HepG2 (cell line): Measurements from ENCODE around the gene TTLL8. TPM values are rescaled to one million over a fixed set of nuclear protein-coding genes. Genes with fewer than 3 reads are reported as not detected.

ENCODE experiments used
- ATAC-seq: fragments of 200-7000 bp; cut with Tn5 transposase; 3 replicates; pipeline ENCODE4 v1.9.1; 2020; ENCODE audit warnings: mild to moderate bottlenecking, moderate library complexity
- BruUV-seq: library from RNA; stranded (reverse); fragments of 400-500 nt; replicated peaks from 2 replicates; lab custom pipeline; 2021; lab: Mats Ljungman, UMichigan
- CTCF ChIA-PET: fragments of 300-600 bp; formaldehyde crosslinking; extraction: SDS; loops from one replicate; lab custom pipeline; 2021; ENCODE audit warnings: low total read pairs, inconsistent platforms, low intra/inter-chr PET ratio; lab: Yijun Ruan, JAX
- POLR2A ChIA-PET: fragments of 350-600 bp; sonication (Branson Sonifier 250); formaldehyde crosslinking; loops from one replicate; lab custom pipeline; 2020; ENCODE audit warnings: antibody characterized with exemption, inconsistent platforms; lab: Yijun Ruan, JAX
- DNase-seq: peaks from one replicate; pipeline ENCODE4 v3.0.0-alpha.2; 2015; ENCODE audit warnings: low spot score
- FAIRE-seq: peaks from 3 replicates; lab custom pipeline; 2011; peaks lifted over from hg19 to GRCh38; lab: Jason Lieb, UNC
- H2AFZ ChIP-seq: one replicate; pipeline ENCODE4 v1.6.1; 2011; ENCODE audit warnings: low read length, inconsistent platforms
- H3K27ac ChIP-seq: fragments of 300-600 bp; 3 replicates; pipeline ENCODE4 v1.8.0; 2011; ENCODE audit warnings: mixed run types, mild to moderate bottlenecking, mixed read lengths, low read length, inconsistent platforms; ENCODE audit not compliant: insufficient read depth; ENCODE audit errors: extremely low read length
- H3K27me3 ChIP-seq, 2 experiments: fragments of 200-600 bp in 1 of 2; 2 replicates in 1 of 2; 3 replicates in 1 of 2; pipeline versions ENCODE4 v1.6.0 to v1.8.0; 2011; ENCODE audit warnings: low read length in 2 of 2, mild to moderate bottlenecking in 2 of 2, moderate library complexity in 2 of 2, inconsistent platforms in 1 of 2; ENCODE audit not compliant: insufficient read depth in 2 of 2, control insufficient read depth in 1 of 2
- H3K36me3 ChIP-seq, 2 experiments: fragments of 200-600 bp in 1 of 2; replicated peaks in 1 of 2; 2 replicates in 1 of 2; 3 replicates in 1 of 2; pipeline versions ENCODE4 v1.5.1 to v1.8.0; 2011; ENCODE audit warnings: low read length in 2 of 2, inconsistent platforms in 1 of 2; ENCODE audit not compliant: insufficient read depth in 2 of 2, control insufficient read depth in 1 of 2
- H3K4me1 ChIP-seq: 2 replicates; pipeline ENCODE4 v1.5.1; 2012; ENCODE audit warnings: low read length, inconsistent platforms; ENCODE audit not compliant: insufficient read depth
- H3K4me2 ChIP-seq: 2 replicates; pipeline ENCODE4 v1.6.0; 2011; ENCODE audit warnings: low read depth, low read length, inconsistent platforms
- H3K4me3 ChIP-seq, 3 experiments: fragments of 200-600 bp in 1 of 3; sonication (generic), shearing (Covaris generic) in 1 of 3; replicated peaks in 1 of 3; 2 replicates each; pipeline ENCODE4 v1.5.1; 2011 to 2016; ENCODE audit warnings: low read length in 3 of 3, inconsistent platforms in 2 of 3, low read depth in 2 of 3, mild to moderate bottlenecking in 2 of 3, control low read depth in 1 of 3, mixed read lengths in 1 of 3; ENCODE audit not compliant: insufficient read depth in 1 of 3
- H3K79me2 ChIP-seq: one replicate; pipeline ENCODE4 v1.6.1; 2011; ENCODE audit warnings: low read length, inconsistent platforms; ENCODE audit not compliant: insufficient read depth
- H3K9ac ChIP-seq: 2 replicates; pipeline ENCODE4 v1.6.0; 2011; ENCODE audit warnings: mild to moderate bottlenecking, low read depth, low read length, inconsistent platforms; ENCODE audit not compliant: insufficient read depth
- H3K9me3 ChIP-seq: 2 replicates; pipeline ENCODE4 v1.5.1; 2012; ENCODE audit warnings: mild to moderate bottlenecking, low read length
- H4K20me1 ChIP-seq: 2 replicates; pipeline ENCODE4 v1.6.0; 2011; ENCODE audit warnings: inconsistent platforms, mild to moderate bottlenecking, low read length, moderate library complexity; ENCODE audit not compliant: insufficient read depth
- CEBPB ChIP-seq: IDR thresholded peaks from 2 replicates; pipeline ENCODE4 v1.6.1; 2011; ENCODE audit warnings: low read depth, low read length, improper control_type of control experiment, borderline replicate concordance
- CEBPG ChIP-seq: IDR thresholded peaks from 2 replicates; pipeline ENCODE4 v1.6.1; 2016
- HNF4G ChIP-seq, 2 experiments: sonication (generic) in 1 of 2; formaldehyde crosslinking in 1 of 2; IDR thresholded peaks; 2 replicates each; pipeline versions ENCODE4 v1.4.0 to v1.6.1; 2011 to 2020; ENCODE audit warnings: borderline replicate concordance in 2 of 2, low read depth in 2 of 2, mild to moderate bottlenecking in 2 of 2, low read length in 1 of 2, missing genetic modification reagents in 1 of 2, moderate library complexity in 1 of 2
- SMC3 ChIP-seq: IDR thresholded peaks from 2 replicates; pipeline ENCODE4 v1.6.1; 2011; ENCODE audit warnings: low read length, improper control_type of control experiment
- STAG1 ChIP-seq: sonication (generic); formaldehyde crosslinking; IDR thresholded peaks from 2 replicates; pipeline ENCODE4 v1.4.0; 2020; ENCODE audit warnings: missing genetic modification reagents
- ZNF207 ChIP-seq: fragments of 450-650 bp; IDR thresholded peaks from 2 replicates; pipeline ENCODE4 v1.6.1; 2016; ENCODE audit warnings: antibody characterized with exemption, borderline replicate concordance
- WGBS: methylation state at CpG from one replicate; pipeline ENCODE4 v1.1.6; 2017; ENCODE audit warnings: low lambda C conversion rate; 5-methylcytosine and 5-hydroxymethylcytosine counted together
- in situ Hi-C: cut with HindIII; loops from 2 replicates; pipeline ENCODE4 v1.10.0; 2017; ENCODE audit warnings: low pct_unique_long_range_greater_than_20kb; ENCODE audit not compliant: extremely low pct_ligation_motif_present
- intact Hi-C: fragments of 100-400 bp; cut with micrococcal nuclease; formaldehyde crosslinking; loops from one replicate; pipeline ENCODE4 v1.10.0; 2022; ENCODE audit not compliant: unreplicated experiment
- polyA plus RNA-seq, 8 experiments: library from polyadenylated mRNA; depleted of rRNA in 3 of 8; stranded (reverse) in 7 of 8; unstranded in 1 of 8; fragments of >200 nt; fragmentation: Illumina TruSeq in 4 of 8; extraction: Trizol in 4 of 8; gene quantifications; 2 replicates each; pipeline versions ENCODE4 v1.2.1 to v1.2.3, GENCODE V29; 2011 to 2016; ENCODE audit warnings: low read depth in 4 of 8, missing spikeins in 1 of 8, mixed read lengths in 1 of 8; ENCODE audit not compliant: insufficient read depth in 1 of 8
- total RNA-seq, 5 experiments: library from RNA; depleted of rRNA; stranded (reverse); fragments of >200 nt; fragmentation: Illumina TruSeq; extraction: Trizol; gene quantifications; 2 replicates each; pipeline ENCODE4 v1.2.3, GENCODE V29; 2016; ENCODE audit warnings: low read depth in 1 of 5
- TF ChIP-seq, protein P1 (sequence below): IDR thresholded peaks from 2 replicates; pipeline ENCODE4 v1.6.1; 2012; ENCODE audit warnings: low read depth, low read length, improper control_type of control experiment
- TF ChIP-seq, protein P2 (sequence below): sonication (generic); formaldehyde crosslinking; IDR thresholded peaks from 2 replicates; pipeline ENCODE4 v1.5.0; 2020; ENCODE audit warnings: mild to moderate bottlenecking, missing genetic modification reagents, moderate library complexity
- TF ChIP-seq, protein P3 (sequence below): sonication (generic); formaldehyde crosslinking; IDR thresholded peaks from 2 replicates; pipeline ENCODE4 v1.4.0; 2020; ENCODE audit warnings: missing genetic modification reagents, borderline replicate concordance
- TF ChIP-seq, protein P4 (sequence below): IDR thresholded peaks from 2 replicates; pipeline ENCODE4 v1.6.1; 2018; ENCODE audit warnings: missing genetic modification reagents, mild to moderate bottlenecking, missing compliant biosample characterization

TTLL8 gene
- total and polyA plus RNA-seq, 2 of the 13 experiments (the other 11 are each of a cell fraction or from before 2014, with no cell fraction given), result not detected

DNA sequence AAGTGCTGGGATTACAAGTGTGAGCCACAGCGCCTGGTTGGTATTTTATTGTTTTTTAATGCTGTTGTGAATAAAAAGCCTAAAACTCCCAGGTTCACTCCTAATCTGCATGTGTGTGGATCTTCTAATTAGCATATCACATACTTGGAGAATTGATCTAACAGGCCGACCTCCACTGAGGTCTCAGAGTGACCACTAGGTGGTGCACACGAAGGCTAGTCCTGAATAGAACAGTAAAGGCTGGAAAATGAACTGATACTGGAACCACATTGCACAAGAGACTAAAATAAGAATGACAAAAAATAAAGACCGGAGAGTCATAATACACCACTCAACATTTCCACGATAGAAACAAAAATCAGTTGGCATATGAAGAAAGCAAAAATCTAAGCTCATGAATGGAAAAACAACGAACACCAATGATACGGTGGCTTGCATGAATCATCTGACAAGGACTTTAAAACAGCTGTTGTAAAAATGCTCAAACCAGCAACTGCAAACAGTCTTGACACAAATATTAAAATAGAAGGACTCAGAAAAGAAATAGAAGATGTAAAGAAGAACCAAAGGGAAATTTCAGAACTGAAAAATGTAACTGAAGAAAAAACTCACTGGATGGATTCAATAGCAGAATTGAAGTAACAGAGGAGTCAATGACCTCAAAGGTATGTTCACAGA is 78.4 kb downstream of the TTLL8 start:
- no peak overlapping the region for H3K4me3 ChIP-seq
- FAIRE-seq, result peak; percentile 68
- intact Hi-C loops, result no loop called here
- H3K9ac ChIP-seq, result no peak overlapping the region
- H3K9me3 ChIP-seq, result no peaks in the 10 kb centered on the region
- H2AFZ ChIP-seq, result no peak overlapping the region
- WGBS, result 42% methylated on average over 7 of the region's 7 CpGs
- in situ Hi-C loops, result no loop called here
- no peak overlapping the region for H3K4me2 ChIP-seq
- H3K27me3 ChIP-seq, result no peaks in the 10 kb centered on the region
- ATAC-seq, result peak; percentile 75
- H3K36me3 ChIP-seq, result no peaks in the 10 kb centered on the region
- no peaks in the 10 kb centered on the region for H4K20me1 ChIP-seq
- ChIA-PET POLR2A (interaction anchor here (0.9 kb wide), 2 partner anchors 12 to 21 kb away, joined by 3 read pairs; no protein-coding TSS in a partner anchor), CTCF (interaction anchor here (0.8 to 1.3 kb wide), 2 partner anchors 49 to 50 kb away, joined by 3 to 6 read pairs; no protein-coding TSS in a partner anchor)
- H3K79me2 ChIP-seq, result no peaks in the 10 kb centered on the region
- DNase-seq, result peak; percentile 62
- no TSS peak for BruUV-seq
- no peak overlapping the region for H3K27ac ChIP-seq
- peaks cover 7% of the 10 kb centered on the region for H3K4me1 ChIP-seq
- no peak for TF ChIP-seq HNF4G (IDR thresholded peaks at IDR 0.05; ENCODE audit: borderline replicate concordance, low read depth, low read length)
- TF ChIP-seq HNF4G (CRISPR knock-in tag; IDR thresholded peaks at IDR 0.05; ENCODE audit: borderline replicate concordance, low read depth), result no peak
- TF ChIP-seq ZNF207, result no peak
- TF ChIP-seq, protein P1, sequence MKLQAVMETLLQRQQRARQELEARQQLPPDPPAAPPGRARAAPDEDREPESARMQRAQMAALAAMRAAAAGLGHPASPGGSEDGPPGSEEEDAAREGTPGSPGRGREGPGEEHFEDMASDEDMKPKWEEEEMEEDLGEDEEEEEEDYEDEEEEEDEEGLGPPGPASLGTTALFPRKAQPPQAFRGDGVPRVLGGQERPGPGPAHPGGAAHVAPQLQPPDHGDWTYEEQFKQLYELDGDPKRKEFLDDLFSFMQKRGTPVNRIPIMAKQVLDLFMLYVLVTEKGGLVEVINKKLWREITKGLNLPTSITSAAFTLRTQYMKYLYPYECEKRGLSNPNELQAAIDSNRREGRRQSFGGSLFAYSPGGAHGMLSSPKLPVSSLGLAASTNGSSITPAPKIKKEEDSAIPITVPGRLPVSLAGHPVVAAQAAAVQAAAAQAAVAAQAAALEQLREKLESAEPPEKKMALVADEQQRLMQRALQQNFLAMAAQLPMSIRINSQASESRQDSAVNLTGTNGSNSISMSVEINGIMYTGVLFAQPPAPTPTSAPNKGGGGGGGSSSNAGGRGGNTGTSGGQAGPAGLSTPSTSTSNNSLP, result peak; percentile 87
- TF ChIP-seq SMC3, result peak; percentile 45; the same call in 1 of the 2 replicates
- TF ChIP-seq, protein P2, sequence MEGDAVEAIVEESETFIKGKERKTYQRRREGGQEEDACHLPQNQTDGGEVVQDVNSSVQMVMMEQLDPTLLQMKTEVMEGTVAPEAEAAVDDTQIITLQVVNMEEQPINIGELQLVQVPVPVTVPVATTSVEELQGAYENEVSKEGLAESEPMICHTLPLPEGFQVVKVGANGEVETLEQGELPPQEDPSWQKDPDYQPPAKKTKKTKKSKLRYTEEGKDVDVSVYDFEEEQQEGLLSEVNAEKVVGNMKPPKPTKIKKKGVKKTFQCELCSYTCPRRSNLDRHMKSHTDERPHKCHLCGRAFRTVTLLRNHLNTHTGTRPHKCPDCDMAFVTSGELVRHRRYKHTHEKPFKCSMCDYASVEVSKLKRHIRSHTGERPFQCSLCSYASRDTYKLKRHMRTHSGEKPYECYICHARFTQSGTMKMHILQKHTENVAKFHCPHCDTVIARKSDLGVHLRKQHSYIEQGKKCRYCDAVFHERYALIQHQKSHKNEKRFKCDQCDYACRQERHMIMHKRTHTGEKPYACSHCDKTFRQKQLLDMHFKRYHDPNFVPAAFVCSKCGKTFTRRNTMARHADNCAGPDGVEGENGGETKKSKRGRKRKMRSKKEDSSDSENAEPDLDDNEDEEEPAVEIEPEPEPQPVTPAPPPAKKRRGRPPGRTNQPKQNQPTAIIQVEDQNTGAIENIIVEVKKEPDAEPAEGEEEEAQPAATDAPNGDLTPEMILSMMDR, result peak; percentile 72
- TF ChIP-seq STAG1, result peak; percentile 59
- TF ChIP-seq CEBPB, result peak; percentile 63
- TF ChIP-seq, protein P3, sequence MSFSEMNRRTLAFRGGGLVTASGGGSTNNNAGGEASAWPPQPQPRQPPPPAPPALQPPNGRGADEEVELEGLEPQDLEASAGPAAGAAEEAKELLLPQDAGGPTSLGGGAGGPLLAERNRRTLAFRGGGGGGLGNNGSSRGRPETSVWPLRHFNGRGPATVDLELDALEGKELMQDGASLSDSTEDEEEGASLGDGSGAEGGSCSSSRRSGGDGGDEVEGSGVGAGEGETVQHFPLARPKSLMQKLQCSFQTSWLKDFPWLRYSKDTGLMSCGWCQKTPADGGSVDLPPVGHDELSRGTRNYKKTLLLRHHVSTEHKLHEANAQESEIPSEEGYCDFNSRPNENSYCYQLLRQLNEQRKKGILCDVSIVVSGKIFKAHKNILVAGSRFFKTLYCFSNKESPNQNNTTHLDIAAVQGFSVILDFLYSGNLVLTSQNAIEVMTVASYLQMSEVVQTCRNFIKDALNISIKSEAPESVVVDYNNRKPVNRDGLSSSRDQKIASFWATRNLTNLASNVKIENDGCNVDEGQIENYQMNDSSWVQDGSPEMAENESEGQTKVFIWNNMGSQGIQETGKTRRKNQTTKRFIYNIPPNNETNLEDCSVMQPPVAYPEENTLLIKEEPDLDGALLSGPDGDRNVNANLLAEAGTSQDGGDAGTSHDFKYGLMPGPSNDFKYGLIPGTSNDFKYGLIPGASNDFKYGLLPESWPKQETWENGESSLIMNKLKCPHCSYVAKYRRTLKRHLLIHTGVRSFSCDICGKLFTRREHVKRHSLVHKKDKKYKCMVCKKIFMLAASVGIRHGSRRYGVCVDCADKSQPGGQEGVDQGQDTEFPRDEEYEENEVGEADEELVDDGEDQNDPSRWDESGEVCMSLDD (CRISPR knock-in tag), result no peak
- TF ChIP-seq, protein P4, sequence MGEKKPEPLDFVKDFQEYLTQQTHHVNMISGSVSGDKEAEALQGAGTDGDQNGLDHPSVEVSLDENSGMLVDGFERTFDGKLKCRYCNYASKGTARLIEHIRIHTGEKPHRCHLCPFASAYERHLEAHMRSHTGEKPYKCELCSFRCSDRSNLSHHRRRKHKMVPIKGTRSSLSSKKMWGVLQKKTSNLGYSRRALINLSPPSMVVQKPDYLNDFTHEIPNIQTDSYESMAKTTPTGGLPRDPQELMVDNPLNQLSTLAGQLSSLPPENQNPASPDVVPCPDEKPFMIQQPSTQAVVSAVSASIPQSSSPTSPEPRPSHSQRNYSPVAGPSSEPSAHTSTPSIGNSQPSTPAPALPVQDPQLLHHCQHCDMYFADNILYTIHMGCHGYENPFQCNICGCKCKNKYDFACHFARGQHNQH (CRISPR knock-in tag), result peak; percentile 36; the same call in 1 of the 2 replicates
- peak; percentile 24; the same call in 1 of the 2 replicates for TF ChIP-seq CEBPG (CRISPR knock-in tag)
